Activated CD4-positive, alpha-beta T cell treated with anti-CD3 and anti-CD28 coated beads, Interleukin-2, Interleukin-6, amounts not matched to agents 100 ng/mL and 50 ng/mL, durations not matched to agents 16 hours and 8 hours (primary cell): ENCODE data around the gene CGNL1.

Source experiments
- DNase-seq: peaks from one replicate; pipeline ENCODE4 v3.0.0-alpha.2; 2020

Gene CGNL1

DNA sequence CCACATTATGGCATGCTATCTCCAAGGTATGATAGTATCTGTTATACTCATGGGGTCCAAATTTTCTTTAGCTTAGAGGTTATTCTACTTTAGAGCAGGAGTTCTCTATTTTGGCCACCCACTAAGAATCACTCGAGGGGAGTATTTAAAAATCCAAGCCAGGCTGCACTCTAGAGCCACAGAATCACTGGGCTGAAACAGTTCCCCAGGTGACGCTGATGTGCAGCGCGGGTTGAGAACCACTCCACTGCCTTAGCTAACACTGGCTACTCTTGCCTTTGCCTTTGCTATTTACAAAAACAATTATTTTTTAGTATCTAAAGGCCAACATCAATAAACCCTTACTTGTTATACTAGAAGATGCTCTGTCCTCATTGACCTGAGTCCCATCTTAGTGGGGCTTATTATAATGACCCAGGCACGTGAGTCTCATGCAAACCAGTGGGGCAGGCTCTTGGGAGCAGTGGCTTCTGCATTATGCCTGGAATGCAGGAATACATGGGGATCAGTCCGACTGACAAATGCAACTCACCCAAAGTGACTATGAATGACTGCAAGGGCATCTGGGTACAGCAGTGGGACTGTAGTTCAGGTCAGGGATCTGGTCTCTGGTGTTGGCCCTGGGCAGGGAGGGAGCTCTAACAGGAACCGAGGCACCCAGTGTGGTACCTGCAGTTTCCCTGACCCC is 21.7 kb upstream of the CGNL1 start:
- no peak for DNase-seq

DNA sequence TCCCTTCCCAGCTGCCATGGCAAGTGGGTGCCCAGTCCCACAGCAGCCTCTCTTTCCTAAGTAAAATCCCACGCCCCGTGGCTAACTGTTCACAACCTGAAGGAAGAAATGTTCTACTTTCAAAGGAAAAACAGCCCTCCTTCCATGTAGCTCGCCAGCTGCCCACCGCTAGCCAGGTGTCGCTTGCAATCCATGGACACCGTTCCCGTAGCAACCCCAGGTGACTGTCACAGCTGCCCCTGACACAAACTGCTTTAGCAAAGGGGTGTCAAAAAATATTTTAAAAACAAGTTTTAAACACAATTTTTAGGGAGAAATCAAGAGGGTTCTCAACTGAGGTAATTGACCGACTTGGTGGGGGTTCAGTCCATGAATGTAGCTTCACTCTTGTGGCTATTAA is 21.0 kb upstream of the CGNL1 start:
- no peak for DNase-seq

DNA sequence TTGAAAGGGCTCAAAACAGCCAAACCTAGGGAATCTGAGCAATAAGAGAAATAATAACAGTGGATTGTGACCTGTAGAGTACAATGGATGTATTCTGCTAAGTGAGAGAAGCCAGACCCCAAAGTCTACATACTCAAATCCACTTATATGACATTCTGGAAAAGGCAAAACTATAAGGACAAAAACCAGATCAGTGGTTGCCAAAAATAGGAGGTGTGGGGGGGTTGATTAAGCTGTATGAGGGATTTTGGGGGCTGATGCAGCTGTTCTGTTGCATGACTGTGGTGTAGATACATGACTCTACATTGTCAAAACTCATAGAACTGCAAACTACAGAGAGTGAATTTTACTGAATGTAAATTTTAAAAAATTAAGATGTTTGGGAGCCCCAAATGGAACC is 20.1 kb upstream of the CGNL1 start:
- DNase-seq = no peak

DNA sequence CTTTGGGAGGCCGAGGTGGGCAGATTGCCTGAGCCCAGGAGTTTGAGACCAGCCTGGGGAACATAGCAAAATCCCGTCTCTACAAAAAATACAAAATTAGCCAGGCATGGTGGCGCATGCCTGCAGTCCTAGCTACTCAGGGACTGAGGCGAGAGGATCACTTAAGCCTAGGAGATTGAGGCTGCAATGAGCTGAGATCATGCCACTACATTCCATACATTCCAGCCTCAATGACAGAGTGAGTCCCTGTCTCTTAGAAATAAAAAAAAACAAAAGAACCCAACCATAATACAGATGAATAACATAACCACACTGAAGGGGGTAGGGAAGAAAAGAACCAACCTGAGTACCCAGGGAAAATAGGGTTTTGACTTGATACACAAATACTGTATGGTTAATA is 19.7 kb upstream of the CGNL1 start:
- no peak for DNase-seq

DNA sequence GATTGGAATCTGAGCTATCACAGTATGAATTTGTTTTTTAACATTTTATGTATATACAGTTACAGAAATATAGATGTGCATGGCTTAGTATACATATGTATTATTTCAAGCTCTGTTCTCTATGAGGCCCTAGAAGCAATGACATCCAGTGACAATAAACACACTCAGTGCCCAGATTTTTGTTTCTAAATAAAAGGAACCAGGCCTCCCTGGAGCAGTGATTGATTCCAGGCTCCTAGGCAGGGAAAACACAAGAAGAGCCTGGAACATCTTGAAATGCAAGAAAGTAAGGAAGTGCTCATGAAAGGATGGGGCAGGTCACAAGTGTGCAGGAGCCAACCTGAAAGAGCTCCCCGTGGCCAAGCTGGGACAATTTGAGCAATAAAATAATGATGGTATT is 18.5 kb upstream of the CGNL1 start:
- no peak for DNase-seq

DNA sequence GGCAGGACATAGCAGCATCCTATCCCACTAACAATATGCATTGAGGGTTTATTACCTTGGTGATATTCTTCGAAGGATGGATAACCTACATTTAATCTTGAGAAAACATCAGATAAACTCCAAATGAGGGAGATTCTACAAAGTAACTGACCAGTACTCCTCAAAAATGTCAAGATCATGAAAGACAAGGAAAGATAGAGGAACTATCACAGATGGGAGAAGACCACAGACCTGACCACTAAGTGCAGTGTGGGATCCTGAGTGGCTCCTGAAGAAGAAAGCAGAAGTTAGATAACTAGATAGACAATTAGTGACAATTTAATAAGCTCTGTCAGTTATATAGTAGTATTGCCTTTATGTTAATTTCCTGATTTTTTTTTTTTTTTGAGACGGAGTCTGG is 17.7 kb upstream of the CGNL1 start:
- no peak for DNase-seq

DNA sequence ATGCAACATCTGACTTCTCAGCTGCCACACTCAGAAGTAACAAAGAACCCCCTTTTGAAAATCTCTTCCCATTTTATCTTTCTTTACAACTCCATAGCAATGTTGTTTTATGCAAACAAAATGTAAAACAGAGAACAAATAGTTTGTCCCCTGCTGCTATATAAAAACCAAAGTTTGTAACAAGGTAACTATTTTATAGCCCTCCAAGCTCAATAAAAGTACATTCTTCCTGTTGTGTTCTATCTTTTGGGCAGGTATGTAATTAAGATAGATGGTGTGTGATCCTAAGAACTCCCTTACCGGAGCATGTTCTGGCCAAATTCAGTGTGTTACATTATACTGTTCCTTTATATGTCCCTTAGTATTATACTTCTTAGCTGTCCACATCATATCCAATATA is 12.6 kb upstream of the CGNL1 start:
- DNase-seq = no peak

DNA sequence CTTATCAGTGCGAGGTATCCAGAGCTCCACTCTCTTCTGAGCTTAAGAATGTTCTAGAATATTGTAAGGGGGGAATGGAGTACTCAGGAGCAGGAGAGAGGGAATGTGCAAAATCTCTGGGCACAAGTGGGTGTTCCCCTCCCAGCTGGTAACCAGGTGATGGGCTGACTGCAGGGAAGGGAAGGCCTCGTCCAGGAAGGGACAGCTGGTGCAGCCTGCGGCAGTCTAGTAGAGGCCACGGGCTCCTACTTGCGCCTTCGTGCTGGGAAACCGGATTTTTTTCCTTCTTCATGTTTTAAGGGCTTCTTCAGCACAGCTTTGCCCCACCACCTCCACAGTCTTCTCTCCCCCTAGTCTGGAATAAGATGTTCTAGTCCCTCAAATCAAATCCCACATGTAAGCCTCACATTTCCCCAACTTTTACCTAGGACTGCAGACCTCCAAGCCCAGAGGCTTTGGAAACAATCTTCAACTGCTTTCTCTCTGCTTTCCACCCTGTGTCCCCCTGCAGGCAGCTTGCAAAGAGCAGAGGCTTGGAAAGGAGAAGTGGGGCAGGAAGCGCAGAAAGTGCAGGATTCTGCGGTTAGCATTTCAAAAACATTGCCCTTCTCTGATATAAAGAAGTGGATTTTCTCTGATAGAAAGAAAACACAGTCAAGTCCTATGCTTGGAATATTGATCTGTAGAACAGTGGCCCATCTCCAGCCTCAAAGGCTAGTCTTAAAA is 11.9 kb upstream of the CGNL1 start:
- no peak for DNase-seq

DNA sequence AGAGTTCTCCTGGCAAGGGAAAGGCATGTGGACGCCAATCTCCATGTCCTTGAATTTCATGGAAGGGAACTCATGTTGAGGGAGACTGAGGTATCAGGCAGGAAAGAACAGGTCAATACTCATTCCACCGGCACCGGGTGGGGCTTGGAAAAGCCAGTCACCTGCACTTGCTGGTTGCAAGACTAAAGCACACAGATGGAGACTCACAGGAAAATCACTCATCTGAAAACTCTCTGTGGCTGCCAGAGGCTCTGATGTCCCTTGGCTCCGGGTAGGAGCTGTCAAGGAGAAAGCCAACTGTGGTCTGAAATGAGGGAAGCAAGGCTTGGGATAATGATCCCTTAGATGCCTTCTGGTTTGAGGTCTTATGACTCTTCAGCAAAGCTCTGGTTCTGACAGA is 8.7 kb upstream of the CGNL1 start:
- no peak for DNase-seq

DNA sequence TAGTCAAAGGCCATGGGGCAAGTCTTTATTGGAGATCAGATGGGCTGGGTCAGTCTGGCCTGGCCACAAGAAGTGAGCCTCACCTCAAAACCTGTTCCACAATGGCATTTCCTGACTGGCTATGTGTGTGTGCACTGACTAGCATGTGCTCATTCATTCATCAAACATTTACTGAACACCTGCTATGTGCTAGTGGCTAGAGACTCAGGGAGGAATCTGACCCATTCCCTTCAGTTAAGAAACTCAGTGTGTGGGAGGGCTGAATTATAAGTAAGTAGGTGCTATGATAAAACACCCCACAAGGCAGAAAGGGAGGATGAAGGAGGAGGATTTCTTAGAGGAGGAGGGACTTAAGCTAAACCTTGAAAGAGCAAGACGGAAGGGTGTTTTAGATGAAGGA is 5.4 kb upstream of the CGNL1 start:
- no peak for DNase-seq

DNA sequence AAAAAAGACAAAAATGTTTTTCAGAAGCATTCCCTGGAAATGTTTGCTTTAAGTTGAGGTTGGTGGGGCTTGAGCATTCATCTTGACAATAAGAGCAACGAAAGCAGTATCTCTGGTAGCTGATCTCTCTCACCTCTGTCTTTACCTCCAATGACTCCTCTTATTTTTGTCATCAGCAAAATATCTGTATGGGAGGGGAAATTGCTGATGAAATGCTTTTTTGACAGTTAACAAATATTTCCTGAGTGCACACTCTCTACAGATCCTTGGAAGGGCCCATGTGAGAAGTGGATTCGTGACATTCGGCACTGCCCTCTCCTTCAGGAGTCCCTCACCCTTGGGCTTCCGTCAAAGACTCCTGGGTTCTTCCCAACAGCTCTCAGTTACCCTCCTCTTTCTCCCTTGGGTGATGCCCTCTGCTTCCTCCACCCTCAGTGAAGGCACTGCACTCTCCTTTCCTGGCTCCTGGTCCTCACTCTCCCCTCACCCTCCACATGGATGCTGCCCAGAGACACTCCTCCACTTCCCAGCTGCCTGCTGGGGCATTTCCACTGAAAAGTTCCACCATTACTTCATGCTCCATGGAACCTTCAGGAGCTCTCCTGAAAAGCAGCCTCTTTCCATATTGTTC is 2.9 kb upstream of the CGNL1 start:
- no peak for DNase-seq

DNA sequence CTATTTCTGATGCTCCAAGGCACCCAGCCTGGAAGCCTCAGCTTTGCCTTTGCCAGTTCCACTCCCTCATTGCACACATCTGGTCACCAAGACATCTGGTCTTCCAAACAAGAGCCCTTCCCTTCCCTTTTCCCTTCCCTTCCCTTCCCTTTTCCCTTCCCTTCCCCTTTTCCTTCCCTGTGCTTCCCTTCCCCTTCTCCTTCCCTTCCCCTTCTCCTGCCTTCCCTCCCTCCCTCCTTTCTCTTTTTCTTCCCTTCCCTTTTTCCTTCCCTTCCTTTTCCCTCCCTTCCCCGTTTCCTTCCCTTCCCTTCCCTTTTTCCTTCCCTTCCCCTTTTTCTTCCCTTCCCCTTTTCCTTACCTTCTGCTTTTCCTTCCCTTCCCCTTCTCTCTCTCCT is 2.4 kb upstream of the CGNL1 start:
- no peak for DNase-seq

DNA sequence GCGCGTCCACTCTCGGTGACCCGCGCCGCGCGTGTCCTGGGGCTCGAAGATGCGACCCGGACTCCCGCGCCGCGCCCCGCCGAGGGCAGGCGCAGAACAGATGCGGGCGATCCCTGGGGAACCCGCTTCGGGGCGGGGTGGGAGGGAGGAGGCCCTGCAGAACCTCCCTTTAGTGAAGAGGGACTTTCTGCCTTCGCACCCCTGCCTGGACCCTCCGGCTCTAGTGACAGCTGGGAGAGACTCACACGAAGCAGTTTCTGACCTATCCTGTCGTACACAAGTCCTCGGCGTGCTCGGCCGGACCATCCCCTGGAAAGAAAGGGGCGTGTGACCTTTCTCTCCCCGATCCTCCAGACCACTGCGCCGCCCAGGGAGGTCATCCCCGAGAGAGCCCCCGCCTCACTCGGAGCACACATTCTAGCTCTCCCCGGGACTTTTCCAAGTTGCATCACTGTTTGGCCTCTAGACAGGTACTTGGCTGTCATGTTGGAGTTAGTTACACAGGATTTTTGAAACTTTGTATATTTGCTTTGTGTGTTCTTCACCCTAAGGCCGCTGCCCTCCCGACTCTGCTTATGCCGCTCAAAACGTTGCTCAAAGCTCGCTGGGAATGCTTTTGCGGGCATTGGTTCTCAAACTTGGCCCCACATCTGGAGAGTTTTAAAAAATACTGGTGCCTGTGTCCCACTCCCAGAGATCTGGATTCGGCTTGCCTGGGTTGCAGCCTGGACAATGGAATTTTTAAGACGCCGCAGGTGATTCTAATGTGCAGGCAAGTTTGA is 582 bp downstream of the CGNL1 start:
- DNase-seq = no peak

DNA sequence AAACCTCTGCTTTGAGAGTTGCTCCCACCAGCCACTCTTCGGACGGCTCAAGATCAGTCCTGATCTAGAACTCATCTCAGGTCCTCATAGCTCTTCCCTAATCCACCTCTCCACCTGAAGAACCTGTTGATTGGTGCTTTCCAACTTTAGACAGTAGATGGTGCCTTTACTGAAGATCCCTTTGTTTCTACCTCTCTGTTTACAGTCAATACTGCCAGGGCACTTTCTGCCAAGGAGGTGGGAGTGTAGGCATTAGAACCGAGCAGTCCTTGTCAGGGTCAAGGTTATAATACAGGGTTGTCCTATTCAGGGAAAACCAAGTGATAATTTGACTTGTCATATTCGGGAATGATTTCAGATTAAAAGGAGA is 1.2 kb downstream of the CGNL1 start:
- no peak for DNase-seq

DNA sequence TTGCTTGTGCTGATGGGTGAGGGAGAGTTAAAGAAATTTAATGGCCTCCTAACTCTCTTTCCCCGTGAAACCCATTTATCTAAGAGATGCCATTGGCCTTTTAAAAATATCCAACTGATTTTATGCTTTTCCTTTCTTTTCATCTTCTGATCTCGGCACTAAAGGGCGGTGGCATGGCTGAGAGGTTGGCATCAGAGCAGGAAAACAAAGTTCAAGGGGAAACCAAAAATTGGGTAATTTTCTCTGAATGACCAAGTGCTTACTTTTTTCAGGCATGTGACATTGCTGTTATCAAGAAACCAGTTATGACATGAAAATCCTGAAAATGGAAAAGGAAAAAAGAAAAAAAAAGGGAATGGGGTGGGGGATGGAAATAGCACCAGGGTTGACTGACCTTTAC is 3.2 kb downstream of the CGNL1 start:
- DNase-seq = no peak

DNA sequence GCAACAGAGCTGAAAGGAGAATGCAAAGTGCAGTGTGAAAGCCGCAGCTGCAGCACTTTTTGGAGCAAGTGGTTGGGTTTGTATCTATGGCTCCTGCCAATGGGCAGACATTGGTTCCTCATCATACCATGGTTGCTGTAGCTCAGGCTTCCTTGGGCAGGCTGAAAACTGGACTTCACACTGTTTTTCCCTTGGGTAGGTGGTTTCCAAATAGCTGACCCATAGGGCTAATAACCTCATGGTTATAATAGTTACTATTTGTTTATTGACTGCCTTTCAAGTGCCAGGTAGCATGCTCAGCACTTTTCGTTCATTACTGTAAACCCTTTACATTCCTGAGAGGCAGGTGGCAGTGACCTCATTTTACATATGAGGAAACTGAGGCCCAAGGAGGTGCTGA is 4.5 kb downstream of the CGNL1 start:
- no peak for DNase-seq

DNA sequence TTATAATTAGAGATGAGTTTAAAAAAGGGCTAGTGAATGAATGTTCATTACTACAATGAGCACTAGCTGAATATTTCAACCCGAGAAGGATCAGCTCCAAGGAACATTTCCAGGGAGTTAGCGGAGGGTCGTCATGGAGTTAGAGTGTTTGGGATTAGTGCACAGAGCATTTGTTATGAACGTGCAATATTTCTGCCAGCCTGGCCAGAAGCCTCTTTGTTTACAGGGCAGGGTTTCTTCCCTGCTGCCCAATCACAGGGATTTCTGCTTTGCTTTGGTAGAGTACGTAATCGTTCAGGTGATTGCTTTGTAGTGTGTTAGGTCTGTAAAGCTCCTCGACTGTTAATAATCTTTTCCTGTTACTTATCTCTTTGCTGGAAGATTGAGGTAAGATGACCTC is 5.9 kb downstream of the CGNL1 start:
- no peak for DNase-seq

DNA sequence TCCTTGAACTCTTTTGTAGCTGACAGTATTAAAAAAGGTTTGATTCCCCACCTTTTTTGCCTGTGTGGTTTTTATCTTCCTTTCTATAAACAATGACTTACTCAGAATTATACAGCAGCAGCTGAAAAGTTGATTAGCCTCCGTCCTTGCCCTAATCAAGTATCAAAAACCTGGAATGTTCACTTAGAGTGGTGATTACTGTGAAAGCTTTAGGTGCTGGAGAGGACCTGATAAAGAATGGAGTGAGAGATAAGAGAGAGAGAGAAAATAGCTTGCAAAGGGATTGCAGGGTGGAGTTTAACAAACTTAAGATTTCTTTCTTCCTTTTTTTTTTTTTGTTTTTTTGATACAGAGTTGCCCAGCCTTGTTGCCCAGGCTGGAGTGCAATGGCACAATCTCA is 6.7 kb downstream of the CGNL1 start:
- DNase-seq = no peak

DNA sequence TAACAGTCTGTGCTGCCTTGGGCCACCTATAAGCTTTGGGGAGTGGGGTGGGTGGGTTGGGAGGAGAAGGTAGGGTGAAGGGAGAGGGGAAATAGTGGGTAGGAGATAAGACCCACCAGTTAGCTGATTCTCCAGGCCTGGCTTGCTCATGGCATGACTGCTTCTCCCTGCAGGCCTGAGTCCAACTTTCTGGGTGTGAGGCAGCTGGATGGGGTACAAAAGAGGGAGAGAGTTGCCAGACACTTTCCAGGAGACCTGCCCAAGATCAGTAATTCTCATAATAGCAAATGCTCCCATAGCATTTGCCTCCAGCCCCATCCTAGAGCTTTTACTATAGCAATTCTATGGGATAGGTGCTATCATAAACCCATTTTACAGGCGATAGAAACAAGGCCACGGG is 7.7 kb downstream of the CGNL1 start:
- no peak for DNase-seq

DNA sequence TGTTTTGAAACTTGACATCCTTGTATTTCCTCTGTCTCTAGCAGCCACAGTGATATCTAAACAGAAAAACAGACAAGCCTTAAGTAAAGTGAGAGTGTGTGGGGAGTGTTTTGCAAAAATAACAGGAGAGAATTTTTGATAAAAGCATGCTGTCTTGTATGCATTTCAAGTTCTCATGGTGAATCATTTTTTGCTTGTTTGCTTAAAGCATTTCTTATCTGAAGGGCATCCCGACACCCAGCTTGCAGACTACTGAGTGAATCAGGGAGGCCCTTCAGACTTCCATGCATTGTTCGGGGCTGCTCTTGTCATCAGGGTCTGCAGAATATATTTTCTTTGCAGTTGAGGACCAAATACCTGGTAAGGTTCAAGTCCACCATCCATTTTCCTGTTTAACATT is 8.5 kb downstream of the CGNL1 start:
- no peak for DNase-seq

DNA sequence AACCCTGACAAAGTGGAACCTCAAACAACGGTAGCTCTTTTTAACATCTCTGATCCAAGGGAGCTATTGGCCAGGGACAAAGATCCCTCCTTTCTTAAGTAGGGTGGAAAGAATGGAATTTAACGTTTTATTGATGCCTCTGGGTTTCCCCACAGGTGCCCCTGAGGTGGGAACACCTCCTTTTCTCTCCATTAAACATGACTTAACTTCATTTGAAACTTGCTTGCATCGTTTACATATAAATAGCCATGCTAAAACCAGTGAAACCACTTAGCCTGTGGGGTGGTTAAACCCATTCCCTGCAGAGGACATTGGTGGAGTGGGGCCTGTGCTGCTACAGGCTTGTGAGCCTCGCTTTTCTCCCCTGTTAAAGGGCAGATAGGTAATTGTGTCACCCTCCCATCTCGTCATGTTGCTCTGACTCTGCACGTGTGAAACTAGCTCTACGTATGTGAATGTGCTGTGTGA is 9.7 kb downstream of the CGNL1 start:
- DNase-seq = no peak

DNA sequence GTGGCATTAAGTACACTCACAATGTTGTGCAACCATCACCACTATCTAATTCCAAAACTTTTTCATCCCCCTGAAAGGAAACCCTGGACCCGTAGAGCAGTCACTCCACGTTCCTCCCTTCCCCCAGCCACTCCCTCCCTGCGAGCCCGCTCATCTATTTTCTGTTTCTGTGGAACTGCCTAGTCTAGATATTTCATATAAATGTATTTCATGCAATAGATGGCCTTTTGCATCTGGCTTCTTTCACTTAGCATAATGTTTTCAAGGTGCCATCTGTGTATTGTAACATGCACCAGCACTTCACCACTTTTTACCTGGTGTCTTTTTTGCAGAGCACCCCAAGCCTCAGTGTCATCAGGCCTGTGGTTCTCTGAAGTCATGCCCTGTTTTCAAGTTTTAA is 10.7 kb downstream of the CGNL1 start:
- no peak for DNase-seq

DNA sequence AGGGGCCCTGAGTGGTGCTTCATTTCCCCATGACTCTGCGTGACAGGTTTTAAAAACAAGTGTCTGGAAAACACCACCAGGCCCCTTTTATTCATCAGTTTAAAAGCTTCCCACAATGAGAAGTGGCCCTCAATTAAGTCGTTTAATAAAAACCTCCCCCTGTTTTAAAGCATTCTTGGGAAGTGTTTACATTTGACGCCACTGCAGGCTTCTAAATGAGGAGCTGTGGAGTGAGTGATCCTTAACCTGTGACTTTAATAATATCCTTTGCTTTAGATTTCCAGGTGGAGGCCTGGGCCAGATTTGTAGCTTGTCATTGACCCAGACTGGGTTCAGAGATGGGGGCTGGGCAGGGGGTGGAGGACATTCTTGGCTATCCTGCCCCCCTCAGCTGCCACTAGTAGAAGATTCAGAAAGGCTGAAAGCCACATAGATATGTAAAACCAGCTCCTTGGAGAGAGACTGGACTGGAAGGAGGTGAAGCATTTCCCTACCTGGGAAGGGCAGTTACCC is 11.3 kb downstream of the CGNL1 start:
- DNase-seq = no peak

DNA sequence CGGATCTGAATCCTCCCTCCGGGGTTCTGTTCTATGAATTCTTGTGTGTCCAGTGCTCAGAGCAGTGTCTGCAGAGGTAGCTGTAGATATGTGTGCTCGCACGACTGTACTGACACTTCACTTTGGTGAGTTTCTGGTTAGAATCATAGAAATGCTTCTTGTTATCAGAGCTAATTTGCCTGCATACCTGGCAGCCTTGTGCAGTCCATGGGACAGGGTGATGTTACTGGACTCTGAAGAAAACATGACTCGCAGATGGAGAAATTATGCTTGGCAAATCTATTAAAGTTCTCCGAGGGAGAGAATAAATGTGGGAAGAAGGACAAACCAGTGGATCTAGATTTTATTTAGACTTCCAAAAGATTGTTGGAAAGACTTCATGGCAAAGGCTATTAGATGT is 12.2 kb downstream of the CGNL1 start:
- DNase-seq = no peak
